Osteocyte (in vitro differentiated cells): ENCODE data around the gene TNFRSF8. TPM values are rescaled to one million over a fixed set of nuclear protein-coding genes. Genes with fewer than 3 reads are reported as not detected.

Source experiments
- DNase-seq: peaks from one replicate; pipeline ENCODE4 v3.0.0; 2021; ENCODE audit warnings: mixed read lengths; ENCODE audit not compliant: unreplicated experiment; ENCODE audit errors: extremely low spot score
- H3K27ac Mint-ChIP-seq: one replicate; pipeline ENCODE4 v1.8.0; 2021; ENCODE audit warnings: mild to moderate bottlenecking, mixed read lengths; ENCODE audit not compliant: unreplicated experiment
- H3K27me3 Mint-ChIP-seq: one replicate; pipeline ENCODE4 v1.8.0; 2021; ENCODE audit warnings: mixed read lengths; ENCODE audit not compliant: unreplicated experiment
- H3K36me3 Mint-ChIP-seq: one replicate; pipeline ENCODE4 v1.8.0; 2021; ENCODE audit warnings: mixed read lengths; ENCODE audit not compliant: unreplicated experiment
- H3K4me1 Mint-ChIP-seq: one replicate; pipeline ENCODE4 v1.8.0; 2021; ENCODE audit warnings: mixed read lengths; ENCODE audit not compliant: unreplicated experiment
- H3K4me3 Mint-ChIP-seq: one replicate; pipeline ENCODE4 v1.8.0; 2021; ENCODE audit warnings: mild to moderate bottlenecking, moderate library complexity, mixed read lengths; ENCODE audit not compliant: unreplicated experiment
- H3K9me3 Mint-ChIP-seq: one replicate; pipeline ENCODE4 v1.8.0; 2021; ENCODE audit warnings: mixed read lengths; ENCODE audit not compliant: unreplicated experiment
- total RNA-seq: library from RNA; stranded (reverse); gene quantifications from 2 replicates; pipeline ENCODE4 v1.2.1, GENCODE V29; 2021
- TF ChIP-seq, protein P1 (sequence below): fragments of 200-600 bp; sonication (generic); IDR thresholded peaks from 2 replicates; pipeline ENCODE4 v1.5.0; 2021; ENCODE audit warnings: antibody characterized with exemption, mild to moderate bottlenecking, moderate library complexity

Gene TNFRSF8
- total RNA-seq, 1 donor from 2014 or later = not detected

DNA sequence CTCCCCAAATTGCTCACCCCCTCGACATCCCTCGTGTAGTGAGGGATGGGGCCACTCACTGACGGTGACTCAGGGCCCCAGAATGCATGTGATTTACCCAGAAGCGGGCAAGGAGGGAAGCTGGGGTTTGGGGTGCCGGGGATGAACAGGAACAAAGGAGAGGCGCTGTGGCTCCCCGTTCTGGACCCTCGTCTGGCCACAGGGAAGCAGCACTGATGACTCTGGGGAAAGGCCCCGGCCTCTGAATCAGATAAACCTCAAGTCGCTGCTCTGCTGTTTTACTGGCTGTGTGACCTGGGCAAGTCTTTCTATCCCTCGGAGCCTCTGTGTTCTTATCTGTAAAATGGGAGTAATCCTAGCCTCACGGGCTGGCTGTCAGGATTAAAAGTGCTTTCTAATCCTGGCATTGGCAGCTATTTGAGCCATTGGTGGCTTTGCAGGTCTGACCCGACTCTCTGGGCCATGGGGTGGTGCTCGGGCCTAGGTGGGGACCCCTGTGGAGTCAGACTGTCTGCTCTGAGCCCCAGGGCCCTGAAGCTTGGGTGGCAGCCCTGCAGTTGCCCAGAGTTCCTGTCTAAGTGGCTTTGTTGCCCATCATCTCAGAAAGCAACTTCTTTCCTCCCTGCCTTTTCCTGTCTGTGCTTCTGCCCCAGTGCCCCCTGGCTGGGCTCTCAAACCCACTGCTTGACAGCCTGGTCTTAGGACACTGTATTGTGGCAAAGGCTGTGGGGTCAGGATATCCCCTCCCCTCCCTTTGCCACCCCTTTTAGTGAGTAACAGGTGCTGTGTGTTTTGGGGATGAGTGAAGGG, 109.1 kb downstream of the TNFRSF8 start:
- TF ChIP-seq, protein P1, sequence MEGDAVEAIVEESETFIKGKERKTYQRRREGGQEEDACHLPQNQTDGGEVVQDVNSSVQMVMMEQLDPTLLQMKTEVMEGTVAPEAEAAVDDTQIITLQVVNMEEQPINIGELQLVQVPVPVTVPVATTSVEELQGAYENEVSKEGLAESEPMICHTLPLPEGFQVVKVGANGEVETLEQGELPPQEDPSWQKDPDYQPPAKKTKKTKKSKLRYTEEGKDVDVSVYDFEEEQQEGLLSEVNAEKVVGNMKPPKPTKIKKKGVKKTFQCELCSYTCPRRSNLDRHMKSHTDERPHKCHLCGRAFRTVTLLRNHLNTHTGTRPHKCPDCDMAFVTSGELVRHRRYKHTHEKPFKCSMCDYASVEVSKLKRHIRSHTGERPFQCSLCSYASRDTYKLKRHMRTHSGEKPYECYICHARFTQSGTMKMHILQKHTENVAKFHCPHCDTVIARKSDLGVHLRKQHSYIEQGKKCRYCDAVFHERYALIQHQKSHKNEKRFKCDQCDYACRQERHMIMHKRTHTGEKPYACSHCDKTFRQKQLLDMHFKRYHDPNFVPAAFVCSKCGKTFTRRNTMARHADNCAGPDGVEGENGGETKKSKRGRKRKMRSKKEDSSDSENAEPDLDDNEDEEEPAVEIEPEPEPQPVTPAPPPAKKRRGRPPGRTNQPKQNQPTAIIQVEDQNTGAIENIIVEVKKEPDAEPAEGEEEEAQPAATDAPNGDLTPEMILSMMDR = no peak
- Mint-ChIP-seq H3K27ac (peak overlapping the region; percentile 44), H3K27me3 (no peaks in the 10 kb centered on the region), H3K9me3 (no peaks in the 10 kb centered on the region), H3K4me1 (peaks cover 42% of the 10 kb centered on the region), H3K4me3 (no peak overlapping the region), H3K36me3 (no peaks in the 10 kb centered on the region)
- DNase-seq = no peak

DNA sequence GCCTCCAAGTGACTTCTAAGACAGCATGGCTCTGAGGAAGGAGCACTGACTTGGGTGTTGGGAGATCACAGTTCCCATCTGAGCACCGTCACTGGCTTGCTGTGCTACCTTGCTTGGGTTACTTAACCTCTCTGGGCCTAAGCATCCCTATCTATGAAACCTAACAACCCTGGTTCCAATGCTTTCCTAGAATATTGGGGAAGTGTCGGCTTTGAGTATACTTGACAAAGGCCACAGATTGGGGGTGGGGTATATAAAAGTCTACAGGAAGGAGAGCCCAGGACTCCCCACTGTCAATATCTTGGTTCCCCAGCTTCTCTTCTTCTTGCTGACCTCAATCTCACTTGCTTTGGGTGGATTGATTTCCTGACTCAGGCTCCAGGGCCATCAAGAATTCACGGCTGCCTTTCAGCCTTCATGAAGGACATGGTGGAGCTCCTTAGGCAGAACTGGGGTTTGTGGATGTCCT, 110.0 kb downstream of the TNFRSF8 start:
- Mint-ChIP-seq H3K4me3 (no peak overlapping the region), H3K4me1 (peaks cover 40% of the 10 kb centered on the region), H3K36me3 (no peaks in the 10 kb centered on the region), H3K27ac (no peak overlapping the region), H3K27me3 (no peaks in the 10 kb centered on the region), H3K9me3 (no peaks in the 10 kb centered on the region)
- TF ChIP-seq, protein P1 = no peak
- no peak for DNase-seq

DNA sequence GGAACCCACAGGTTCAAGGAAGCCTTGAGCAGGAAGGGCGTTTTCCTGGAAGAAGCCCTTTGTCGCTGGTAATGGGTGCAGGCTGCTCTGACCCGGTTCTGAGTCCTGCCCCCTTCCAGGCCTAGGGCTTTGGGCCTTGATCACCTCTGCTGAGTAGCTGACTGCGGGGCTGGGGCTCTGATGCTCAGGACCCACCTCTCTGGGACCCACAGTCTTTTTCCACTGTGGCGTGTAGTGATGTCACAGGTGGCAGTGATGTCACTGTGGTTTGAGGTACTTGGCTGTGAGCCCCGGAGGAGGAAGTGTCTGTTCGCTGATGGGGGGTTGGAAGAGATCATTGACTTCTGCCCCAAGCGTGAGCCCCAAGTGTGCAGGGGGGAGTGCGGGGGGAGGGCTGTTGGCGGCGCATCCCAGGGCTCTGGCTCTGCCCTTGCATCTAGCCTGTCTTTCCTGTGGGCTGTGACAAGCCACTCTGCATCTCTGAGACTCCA, 110.6 kb downstream of the TNFRSF8 start:
- H3K27ac Mint-ChIP-seq = no peak overlapping the region
- DNase-seq = no peak
- no peak overlapping the region for H3K4me3 Mint-ChIP-seq
- peaks cover 40% of the 10 kb centered on the region for H3K4me1 Mint-ChIP-seq
- no peaks in the 10 kb centered on the region for H3K36me3 Mint-ChIP-seq
- H3K9me3 Mint-ChIP-seq = no peaks in the 10 kb centered on the region
- TF ChIP-seq, protein P1 = no peak
- H3K27me3 Mint-ChIP-seq = no peaks in the 10 kb centered on the region

DNA sequence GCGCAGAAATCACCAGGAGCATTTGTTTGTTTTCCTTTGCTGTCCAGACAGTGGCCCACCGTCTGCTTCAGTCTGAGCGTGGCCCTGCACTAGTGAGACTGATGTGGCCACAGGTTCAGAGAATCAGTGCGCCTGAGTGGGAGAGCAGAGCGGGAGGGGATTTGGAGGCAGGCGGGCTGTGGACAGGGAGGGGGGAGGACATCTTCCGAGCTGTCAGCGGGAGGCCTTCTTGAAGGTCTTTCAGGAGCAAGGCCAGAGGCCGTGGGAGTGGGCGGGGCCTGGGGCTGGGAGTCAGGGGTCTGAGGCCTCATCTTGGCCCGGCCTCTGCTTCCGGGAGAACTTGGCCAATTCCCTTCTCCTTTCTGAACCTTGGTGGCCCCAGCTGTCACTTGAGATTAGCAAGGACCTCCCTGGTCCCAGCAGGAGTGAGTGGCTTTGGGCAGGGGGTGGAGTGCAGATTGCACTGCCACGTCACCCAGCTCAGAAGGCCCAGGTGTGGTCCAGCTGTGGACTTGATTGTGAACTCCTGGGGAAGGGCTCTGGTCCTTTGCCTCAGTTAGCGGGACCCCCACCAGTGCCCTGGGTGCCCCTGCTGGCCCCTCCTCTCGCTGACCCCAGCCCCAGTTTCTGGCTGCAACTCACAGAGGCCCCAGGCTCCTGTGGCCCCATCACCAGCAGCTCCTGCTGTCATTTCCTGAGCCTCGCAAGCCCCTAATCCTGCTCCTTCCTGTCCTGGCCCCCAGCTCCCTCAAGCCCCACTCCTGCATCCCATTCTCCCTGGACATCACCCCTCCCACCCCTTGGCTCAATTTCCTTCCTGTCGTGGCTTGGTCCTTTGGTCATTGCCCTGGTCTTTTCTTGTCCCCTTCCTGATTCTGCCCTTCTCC, 112.1 kb downstream of the TNFRSF8 start:
- H3K4me3 Mint-ChIP-seq = no peak overlapping the region
- H3K36me3 Mint-ChIP-seq = no peaks in the 10 kb centered on the region
- TF ChIP-seq, protein P1 = no peak
- H3K9me3 Mint-ChIP-seq = no peaks in the 10 kb centered on the region
- no peak for DNase-seq
- H3K27me3 Mint-ChIP-seq = no peaks in the 10 kb centered on the region
- H3K27ac Mint-ChIP-seq = peak overlapping the region; percentile 36
- peaks cover 43% of the 10 kb centered on the region for H3K4me1 Mint-ChIP-seq
